ENCODE data around the gene ATP1A3. TPM values are rescaled to one million over a fixed set of nuclear protein-coding genes. Genes with fewer than 3 reads are reported as not detected.
A peak's percentile ranks its signal among the peaks of the same experiment; 100 is the strongest.

Gene ATP1A3
- total RNA-seq, 1 experiment from 2014 or later = 4.0 TPM

- Histone ChIP-seq H3K27me3 (ENCODE audit: low read length) (no peaks in the 10 kb centered on the region), H3K4me1 (ENCODE audit: insufficient read depth, low read length) (no peaks in the 10 kb centered on the region), H3K9me2 (replicated peaks; ENCODE audit: low read length) (no peaks in the 10 kb centered on the region), H3K9ac (ENCODE audit: low read length) (no peak overlapping the region), H3K27ac (ENCODE audit: low read length) (no peak overlapping the region), H2AFZ (ENCODE audit: low read length) (no peak overlapping the region), H4K20me1 (ENCODE audit: low read length) (no peaks in the 10 kb centered on the region), H3K79me2 (ENCODE audit: low read length) (no peaks in the 10 kb centered on the region), H3K9me3 (ENCODE audit: low read length) (no peaks in the 10 kb centered on the region), H3F3A (ENCODE audit: low read length, unreplicated experiment) (no peaks in the 10 kb centered on the region), H3K4me3 (ENCODE audit: low read length) (no peak overlapping the region), H3K4me2 (ENCODE audit: low read length) (no peak overlapping the region), H3K36me3 (ENCODE audit: low read depth, low read length) (no peaks in the 10 kb centered on the region)
- CTCF ChIA-PET = no interaction called here
- ATAC-seq (no peak), DNase-seq (no peak)
- no peak for TF ChIP-seq EZH2phosphoT487 (IDR thresholded peaks at IDR 0.05; ENCODE audit: borderline replicate concordance, low read length)
- no peak for TF ChIP-seq EZH2 (IDR thresholded peaks at IDR 0.05; ENCODE audit: low read length, unreplicated experiment)
- no peak for TF ChIP-seq CTCF (conservative IDR thresholded peaks at IDR 0.05; ENCODE audit: low read depth, low read length)
- intact Hi-C loops (cut with micrococcal nuclease) = no loop called here
- POLR2A ChIA-PET (ENCODE audit: unreplicated experiment) = no interaction called here
- BruUV-seq (replicated peaks) = no TSS peak
Measured at GRCh38 chr19:41944336-41944735, 49.7 kb downstream of the ATP1A3 start.

- no TSS peak for BruUV-seq (replicated peaks)
- H3K4me3 ChIP-seq (ENCODE audit: low read length) = no peak overlapping the region
- H4K20me1 ChIP-seq (ENCODE audit: low read length) = no peaks in the 10 kb centered on the region
- no peak overlapping the region for H3K9ac ChIP-seq (ENCODE audit: low read length)
- POLR2A ChIA-PET (ENCODE audit: unreplicated experiment) = no interaction called here
- H3K27ac ChIP-seq (ENCODE audit: low read length) = no peak overlapping the region
- ATAC-seq = no peak
- no peaks in the 10 kb centered on the region for H3K9me3 ChIP-seq (ENCODE audit: low read length)
- H3K27me3 ChIP-seq (ENCODE audit: low read length) = no peaks in the 10 kb centered on the region
- CTCF ChIA-PET = no interaction called here
- no peaks in the 10 kb centered on the region for H3K79me2 ChIP-seq (ENCODE audit: low read length)
- intact Hi-C loops (cut with micrococcal nuclease) = no loop called here
- no peaks in the 10 kb centered on the region for H3K9me2 ChIP-seq (replicated peaks; ENCODE audit: low read length)
- no peaks in the 10 kb centered on the region for H3K36me3 ChIP-seq (ENCODE audit: low read depth, low read length)
- no peak for TF ChIP-seq EZH2 (IDR thresholded peaks at IDR 0.05; ENCODE audit: low read length, unreplicated experiment)
- no peak for TF ChIP-seq CTCF (conservative IDR thresholded peaks at IDR 0.05; ENCODE audit: low read depth, low read length)
- no peak for TF ChIP-seq EZH2phosphoT487 (IDR thresholded peaks at IDR 0.05; ENCODE audit: borderline replicate concordance, low read length)
- no peak overlapping the region for H3K4me2 ChIP-seq (ENCODE audit: low read length)
- H3K4me1 ChIP-seq (ENCODE audit: insufficient read depth, low read length) = 0 out of 2 replicates have a peak, but pooled peaks cover 2% of the 10 kb centered on the region
- no peak for DNase-seq
- no peak overlapping the region for H2AFZ ChIP-seq (ENCODE audit: low read length)
- H3F3A ChIP-seq (ENCODE audit: low read length, unreplicated experiment) = no peaks in the 10 kb centered on the region
Measured at GRCh38 chr19:41941410-41942202, 52.4 kb downstream of the ATP1A3 start.

GRCh38 chr19:41940731-41941409, 53.2 kb downstream of the ATP1A3 start:
- no peaks in the 10 kb centered on the region for H3F3A ChIP-seq (ENCODE audit: low read length, unreplicated experiment)
- H3K27ac ChIP-seq (ENCODE audit: low read length) = no peak overlapping the region
- POLR2A ChIA-PET (ENCODE audit: unreplicated experiment) = no interaction called here
- 0 out of 2 replicates have a peak, but pooled peaks cover 9% of the 10 kb centered on the region for H3K4me1 ChIP-seq (ENCODE audit: insufficient read depth, low read length)
- TF ChIP-seq EZH2 (IDR thresholded peaks at IDR 0.05; ENCODE audit: low read length, unreplicated experiment) (no peak), EZH2phosphoT487 (IDR thresholded peaks at IDR 0.05; ENCODE audit: borderline replicate concordance, low read length) (no peak), CTCF (conservative IDR thresholded peaks at IDR 0.05; ENCODE audit: low read depth, low read length) (no peak)
- 0 out of 2 replicates have a peak overlapping the region, but pooled peaks have one; percentile 68 for H2AFZ ChIP-seq (ENCODE audit: low read length)
- H3K9me2 ChIP-seq (replicated peaks; ENCODE audit: low read length) = no peaks in the 10 kb centered on the region
- no peak for DNase-seq
- no peak overlapping the region for H3K9ac ChIP-seq (ENCODE audit: low read length)
- no peak overlapping the region for H3K4me3 ChIP-seq (ENCODE audit: low read length)
- CTCF ChIA-PET = no interaction called here
- no peaks in the 10 kb centered on the region for H3K79me2 ChIP-seq (ENCODE audit: low read length)
- ATAC-seq = no peak
- no peaks in the 10 kb centered on the region for H4K20me1 ChIP-seq (ENCODE audit: low read length)
- intact Hi-C loops (cut with micrococcal nuclease) = no loop called here
- no TSS peak for BruUV-seq (replicated peaks)
- no peaks in the 10 kb centered on the region for H3K36me3 ChIP-seq (ENCODE audit: low read depth, low read length)
- no peaks in the 10 kb centered on the region for H3K27me3 ChIP-seq (ENCODE audit: low read length)
- H3K9me3 ChIP-seq (ENCODE audit: low read length) = no peaks in the 10 kb centered on the region
- H3K4me2 ChIP-seq (ENCODE audit: low read length) = peak overlapping the region; percentile 64; the same call in 1 of the 2 replicates

All from PC-3 (cell line).